Measurements from ENCODE around the gene DIP2C.

GRCh38 chr10:649445-649797, 40.0 kb downstream of the DIP2C start:
- no peak for TF ChIP-seq CTCF (conservative IDR thresholded peaks at IDR 0.05)
- no peak for TF ChIP-seq ZFX (IDR thresholded peaks at IDR 0.05)
